Subcutaneous adipose tissue (tissue), 4 donors: Measurements from ENCODE around the gene B4GALNT3. TPM values are rescaled to one million over a fixed set of nuclear protein-coding genes. Genes with fewer than 3 reads are reported as not detected.

ENCODE experiments used
- CTCF ChIP-seq: fragments of 450-650 bp; IDR thresholded peaks from one replicate; pipeline ENCODE4 v1.5.1; 2016; ENCODE audit warnings: low read depth, mild to moderate bottlenecking, control low read depth, antibody characterized with exemption, moderate library complexity
- total RNA-seq, 4 donors: library from RNA; depleted of rRNA; stranded (reverse); fragments of >200 nt; gene quantifications; one replicate each; pipeline ENCODE4 v1.1.0, GENCODE V29; 2016

The B4GALNT3 gene
- total RNA-seq, 4 donors from 2014 or later: 0.16 to 0.22 (median 0.17) TPM; not detected in 1

- TF ChIP-seq CTCF: no peak
Measured at GRCh38 chr12:527241-527640, 67.5 kb downstream of the B4GALNT3 start.

GRCh38 chr12:527729-528128, 68.0 kb downstream of the B4GALNT3 start:
- no peak for TF ChIP-seq CTCF

GRCh38 chr12:530308-530707, 70.6 kb downstream of the B4GALNT3 start:
- TF ChIP-seq CTCF: no peak

DNA sequence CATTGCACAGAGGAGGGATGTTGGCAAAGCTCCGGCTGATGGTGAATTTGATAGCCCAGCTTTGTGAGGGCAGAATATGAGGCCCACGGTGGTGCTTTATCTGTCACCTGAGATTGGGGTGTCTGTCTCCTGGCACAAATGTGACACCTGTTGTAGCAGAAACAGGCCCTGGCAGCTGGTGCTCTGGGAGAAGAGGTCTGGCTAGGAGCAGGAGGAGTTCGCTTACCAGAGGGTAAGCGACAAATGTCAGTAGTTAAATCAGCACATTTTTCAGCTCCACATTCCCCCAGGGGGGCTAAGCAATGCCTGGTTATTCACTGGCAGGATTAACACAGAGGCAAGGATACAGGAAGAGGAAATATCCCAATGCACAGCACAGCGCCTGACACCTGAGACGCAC, 71.1 kb downstream of the B4GALNT3 start:
- TF ChIP-seq CTCF: no peak

DNA sequence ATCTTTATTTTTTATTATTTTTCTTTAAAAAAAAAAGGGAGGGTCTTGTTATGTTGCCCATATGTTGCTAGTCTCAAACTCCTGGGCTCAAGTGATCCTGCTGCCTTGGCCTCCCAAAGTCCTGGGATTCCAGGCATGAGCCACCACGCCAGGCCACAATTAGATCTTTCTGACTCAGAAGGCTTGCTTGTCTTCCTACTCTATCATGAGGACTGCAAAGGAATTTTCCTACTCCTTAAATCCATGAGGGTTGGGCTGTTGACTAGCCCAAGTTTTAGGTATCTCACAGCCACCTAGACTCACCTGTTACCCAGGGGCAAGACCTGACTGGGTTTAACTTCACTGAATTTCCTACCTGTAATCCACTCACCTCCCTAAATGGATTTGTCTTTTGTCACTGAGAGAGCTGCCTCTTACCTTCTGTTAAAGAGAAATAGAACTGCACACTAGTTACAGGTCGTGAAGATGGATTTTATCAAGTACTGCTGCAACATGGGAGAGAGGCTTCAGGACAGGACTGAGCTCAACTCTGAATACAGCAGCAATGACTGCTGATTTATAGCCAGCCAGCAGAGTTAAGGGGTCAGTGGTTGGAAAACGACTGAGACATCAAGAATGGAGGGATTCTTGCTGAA, 72.3 kb downstream of the B4GALNT3 start:
- no peak for TF ChIP-seq CTCF

DNA sequence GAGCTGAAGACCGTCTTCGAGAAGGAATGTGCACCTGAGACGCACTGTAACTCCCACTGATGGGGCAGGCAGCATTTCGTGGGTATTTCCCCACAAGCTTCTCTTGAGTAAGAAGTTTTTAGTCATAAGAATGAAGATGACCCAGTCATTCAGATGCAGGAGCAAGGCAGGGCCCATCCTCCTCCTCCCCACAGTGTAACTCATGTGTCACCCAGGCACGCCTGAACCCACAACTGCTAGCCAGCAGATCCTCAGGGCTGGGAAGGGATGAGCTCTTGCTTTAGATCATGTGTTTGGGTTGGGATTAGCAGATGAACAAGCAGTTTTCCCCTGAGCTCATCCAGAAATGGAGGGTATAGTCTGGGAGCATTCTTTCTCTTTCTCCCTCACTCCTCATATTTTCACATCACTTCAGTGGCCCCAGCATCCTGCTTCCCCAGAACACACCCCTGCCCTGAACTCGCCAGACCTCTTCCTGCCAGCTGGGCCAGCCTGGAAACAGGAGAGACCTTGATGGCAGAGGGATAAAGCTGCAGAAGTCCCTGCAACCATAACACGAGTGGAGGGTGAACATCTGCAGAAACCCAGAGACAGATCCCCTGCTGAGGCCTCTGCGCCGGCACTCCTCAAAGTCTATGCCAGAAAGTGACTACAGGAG, 73.3 kb downstream of the B4GALNT3 start:
- TF ChIP-seq CTCF: no peak

DNA sequence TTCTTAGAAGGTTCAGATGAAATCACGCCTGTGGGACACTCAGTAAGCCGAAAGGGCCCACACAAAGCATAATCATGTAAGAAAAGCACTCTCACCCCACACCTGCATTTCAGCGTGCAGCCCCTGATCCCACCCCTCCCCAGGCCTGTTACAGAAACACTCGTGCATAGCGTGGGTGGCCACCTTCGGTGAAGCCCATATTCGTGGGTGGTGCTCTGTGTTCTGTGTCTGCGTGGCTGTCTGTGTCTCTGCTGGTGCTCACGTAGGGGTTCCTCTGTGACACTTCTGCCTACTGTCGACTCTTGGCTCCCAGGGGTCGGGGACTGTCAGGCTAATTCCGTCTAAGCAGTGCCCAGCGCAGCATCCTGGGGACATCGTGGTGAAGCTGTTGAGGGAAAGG, 74.0 kb downstream of the B4GALNT3 start:
- no peak for TF ChIP-seq CTCF
